Kidney glomerular epithelial cell (primary cell): ENCODE results near the gene RNF150.
"Not testable (repeated sequence)": the region's sequence is repeated elsewhere in the genome, so short reads cannot be mapped to it uniquely, and the experiment has no call there.

Source experiments
- DNase-seq: peaks from one replicate; lab custom pipeline; 2025; lab: John Stamatoyannopoulos, UW

Gene RNF150

GRCh38 chr4:141075553-141075952, 57.7 kb downstream of the RNF150 start:
- no peak for DNase-seq

GRCh38 chr4:141074098-141074878, 59.0 kb downstream of the RNF150 start:
- DNase-seq: no peak

- DNase-seq: no peak
Observed at GRCh38 chr4:141066690-141067089, 66.6 kb downstream of the RNF150 start.

- DNase-seq: no peak
Observed at GRCh38 chr4:141065872-141066271, 67.4 kb downstream of the RNF150 start.

- no peak for DNase-seq
Observed at GRCh38 chr4:141062651-141063050, 70.6 kb downstream of the RNF150 start.

- DNase-seq: no peak
Observed at GRCh38 chr4:141058591-141059512, 74.4 kb downstream of the RNF150 start.

- DNase-seq: no peak
Observed at GRCh38 chr4:141057582-141057981, 75.7 kb downstream of the RNF150 start.

GRCh38 chr4:141056473-141056872, 76.8 kb downstream of the RNF150 start:
- DNase-seq: no peak

GRCh38 chr4:141054446-141054845, 78.8 kb downstream of the RNF150 start:
- no peak for DNase-seq

GRCh38 chr4:141050999-141051398, 82.3 kb downstream of the RNF150 start:
- DNase-seq: not testable (repeated sequence)

GRCh38 chr4:141047228-141047884, 85.9 kb downstream of the RNF150 start:
- no peak for DNase-seq

- DNase-seq: peak; percentile 40
Observed at GRCh38 chr4:141046255-141046654, 87.0 kb downstream of the RNF150 start.

GRCh38 chr4:141045848-141046247, 87.4 kb downstream of the RNF150 start:
- DNase-seq: no peak

- no peak for DNase-seq
Observed at GRCh38 chr4:141041021-141041476, 92.2 kb downstream of the RNF150 start.

GRCh38 chr4:141039156-141039555, 94.1 kb downstream of the RNF150 start:
- DNase-seq: no peak

- DNase-seq: no peak
Observed at GRCh38 chr4:141038428-141038827, 94.8 kb downstream of the RNF150 start.

GRCh38 chr4:141037446-141037845, 95.8 kb downstream of the RNF150 start:
- no peak for DNase-seq

- DNase-seq: no peak
Observed at GRCh38 chr4:141036786-141037185, 96.5 kb downstream of the RNF150 start.

- DNase-seq: no peak
Observed at GRCh38 chr4:141035920-141036319, 97.3 kb downstream of the RNF150 start.

- peak; percentile 17 for DNase-seq
Observed at GRCh38 chr4:141028024-141028529, 105.2 kb downstream of the RNF150 start.

- DNase-seq: no peak
Observed at GRCh38 chr4:141027421-141027820, 105.8 kb downstream of the RNF150 start.

GRCh38 chr4:141026900-141027299, 106.4 kb downstream of the RNF150 start:
- no peak for DNase-seq
